T-helper 17 cell (primary cell): Measurements from ENCODE around the gene LRP10. TPM values are rescaled to one million over a fixed set of nuclear protein-coding genes. Genes with fewer than 3 reads are reported as not detected.
"Not testable (repeated sequence)": the region's sequence is repeated elsewhere in the genome, so short reads cannot be mapped to it uniquely, and the experiment has no call there.

ENCODE experiments used
- ATAC-seq: fragments of 150-1000 bp; cut with Tn5 transposase; 2 replicates; pipeline ENCODE4 v1.10.0; 2021; ENCODE audit warnings: mild to moderate bottlenecking, moderate library complexity
- DNase-seq, 3 donors: peaks; one replicate each; pipeline versions ENCODE4 v3.0.0 to v3.0.0-alpha.2; 2020 to 2021
- H3K9me3 ChIP-seq: one replicate; pipeline ENCODE4 v1.7.0; 2013; ENCODE audit warnings: low read length, mild to moderate bottlenecking; ENCODE audit not compliant: control insufficient read depth, poor library complexity, severe bottlenecking
- H3K27ac Mint-ChIP-seq: one replicate; pipeline ENCODE4 v1.8.0; 2022; ENCODE audit warnings: mild to moderate bottlenecking, moderate library complexity, mixed read lengths
- H3K27me3 Mint-ChIP-seq: one replicate; pipeline ENCODE4 v1.8.0; 2022; ENCODE audit warnings: mixed read lengths
- H3K36me3 Mint-ChIP-seq: one replicate; pipeline ENCODE4 v1.8.0; 2022; ENCODE audit warnings: low read depth, mixed read lengths
- H3K4me1 Mint-ChIP-seq: one replicate; pipeline ENCODE4 v1.8.0; 2022; ENCODE audit warnings: mild to moderate bottlenecking, mixed read lengths
- H3K4me3 Mint-ChIP-seq: one replicate; pipeline ENCODE4 v1.8.0; 2022; ENCODE audit warnings: mild to moderate bottlenecking, moderate library complexity, mixed read lengths
- total RNA-seq, 4 donors: library from RNA in 2 of 4; stranded (reverse) in 2 of 4; gene quantifications; one replicate each; pipeline ENCODE4 v1.2.3 and lab custom pipeline; 2022 to 2026

The LRP10 gene
- total RNA-seq, 2 donors from 2014 or later = 76.9 to 84.5 TPM

DNA sequence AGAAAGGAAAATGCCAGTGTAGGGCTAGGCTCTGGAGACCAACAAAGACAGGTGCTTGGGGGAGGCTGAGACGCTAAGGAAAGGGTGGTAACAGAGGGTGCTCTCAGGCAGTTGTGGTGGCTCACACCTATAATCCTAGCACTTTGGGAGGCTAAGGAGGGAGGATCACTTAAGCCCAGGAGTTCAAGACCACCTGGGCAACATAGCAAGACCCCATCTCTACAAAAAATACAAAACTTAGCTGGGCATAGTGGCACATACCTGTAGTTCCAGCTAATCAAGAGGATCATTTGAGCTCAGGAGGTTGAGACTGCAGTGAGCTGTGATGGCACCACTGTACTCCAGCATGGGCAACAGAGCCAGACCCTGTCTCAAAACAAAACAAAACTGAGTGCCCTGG lies 23.9 kb downstream of the LRP10 start:
- H3K27me3 Mint-ChIP-seq = no peaks in the 10 kb centered on the region
- no peak overlapping the region for H3K4me3 Mint-ChIP-seq
- ATAC-seq (no peak), DNase-seq (no peak)
- H3K4me1 Mint-ChIP-seq = peaks cover 9% of the 10 kb centered on the region
- H3K9me3 ChIP-seq = no peaks in the 10 kb centered on the region
- peaks cover 4% of the 10 kb centered on the region for H3K36me3 Mint-ChIP-seq
- H3K27ac Mint-ChIP-seq = peak overlapping the region; percentile 11

DNA sequence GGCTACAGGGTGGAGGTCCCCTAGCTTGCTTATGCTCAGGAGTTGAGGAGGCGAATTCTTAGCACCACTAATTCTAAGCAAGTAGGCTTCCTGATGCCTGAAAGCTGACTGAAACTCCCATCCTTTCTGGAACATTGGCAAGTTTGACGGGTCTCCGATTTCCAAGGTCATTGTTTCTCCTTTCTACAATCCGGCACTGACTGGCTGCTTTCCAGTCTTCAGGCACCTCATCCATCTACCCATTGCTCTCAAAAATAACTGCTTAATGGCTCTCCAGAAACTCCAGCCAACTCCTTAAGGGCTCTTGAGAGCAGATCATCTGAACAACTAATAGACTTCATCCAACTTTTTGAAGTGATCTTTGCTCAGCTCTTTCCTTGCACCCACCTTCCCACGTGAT lies 24.8 kb downstream of the LRP10 start:
- peaks cover 10% of the 10 kb centered on the region for H3K36me3 Mint-ChIP-seq
- H3K9me3 ChIP-seq = no peaks in the 10 kb centered on the region
- no peak for DNase-seq
- H3K27ac Mint-ChIP-seq = peak overlapping the region; percentile 11
- H3K27me3 Mint-ChIP-seq = no peaks in the 10 kb centered on the region
- peaks cover 12% of the 10 kb centered on the region for H3K4me1 Mint-ChIP-seq
- peak overlapping the region; percentile 19 for H3K4me3 Mint-ChIP-seq
- ATAC-seq = no peak

DNA sequence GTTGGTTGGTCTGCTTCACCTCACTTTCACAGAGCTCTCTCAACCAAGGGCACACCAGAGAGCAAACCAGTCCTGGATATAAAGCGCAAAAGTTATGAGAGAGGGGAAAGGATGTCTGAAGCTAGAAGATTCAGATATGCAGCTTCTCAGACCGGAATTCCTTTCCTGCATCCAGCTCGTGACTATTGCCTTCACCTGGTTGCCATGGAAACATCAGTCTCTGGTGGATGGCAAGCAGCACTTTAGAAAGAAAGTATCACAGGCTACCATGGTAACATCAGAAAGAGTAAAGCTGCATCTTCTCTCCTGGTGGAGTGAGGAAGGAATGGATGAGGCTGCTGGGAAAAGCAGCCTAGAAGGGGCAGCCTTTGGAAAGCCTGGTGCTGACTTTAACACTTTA lies 25.2 kb downstream of the LRP10 start:
- Mint-ChIP-seq H3K4me1 (peaks cover 14% of the 10 kb centered on the region), H3K36me3 (peaks cover 13% of the 10 kb centered on the region), H3K27ac (peak overlapping the region; percentile 11), H3K4me3 (peak overlapping the region; percentile 19), H3K27me3 (no peaks in the 10 kb centered on the region)
- H3K9me3 ChIP-seq = no peaks in the 10 kb centered on the region
- DNase-seq = no peak
- no peak for ATAC-seq

- no peaks in the 10 kb centered on the region for H3K9me3 ChIP-seq
- Mint-ChIP-seq H3K4me3 (no peak overlapping the region), H3K27ac (no peak overlapping the region), H3K36me3 (peaks cover 13% of the 10 kb centered on the region), H3K4me1 (peaks cover 14% of the 10 kb centered on the region), H3K27me3 (no peaks in the 10 kb centered on the region)
- no peak for ATAC-seq
- no peak for DNase-seq
Measured at GRCh38 chr14:22897357-22897756, 25.8 kb downstream of the LRP10 start.

DNA sequence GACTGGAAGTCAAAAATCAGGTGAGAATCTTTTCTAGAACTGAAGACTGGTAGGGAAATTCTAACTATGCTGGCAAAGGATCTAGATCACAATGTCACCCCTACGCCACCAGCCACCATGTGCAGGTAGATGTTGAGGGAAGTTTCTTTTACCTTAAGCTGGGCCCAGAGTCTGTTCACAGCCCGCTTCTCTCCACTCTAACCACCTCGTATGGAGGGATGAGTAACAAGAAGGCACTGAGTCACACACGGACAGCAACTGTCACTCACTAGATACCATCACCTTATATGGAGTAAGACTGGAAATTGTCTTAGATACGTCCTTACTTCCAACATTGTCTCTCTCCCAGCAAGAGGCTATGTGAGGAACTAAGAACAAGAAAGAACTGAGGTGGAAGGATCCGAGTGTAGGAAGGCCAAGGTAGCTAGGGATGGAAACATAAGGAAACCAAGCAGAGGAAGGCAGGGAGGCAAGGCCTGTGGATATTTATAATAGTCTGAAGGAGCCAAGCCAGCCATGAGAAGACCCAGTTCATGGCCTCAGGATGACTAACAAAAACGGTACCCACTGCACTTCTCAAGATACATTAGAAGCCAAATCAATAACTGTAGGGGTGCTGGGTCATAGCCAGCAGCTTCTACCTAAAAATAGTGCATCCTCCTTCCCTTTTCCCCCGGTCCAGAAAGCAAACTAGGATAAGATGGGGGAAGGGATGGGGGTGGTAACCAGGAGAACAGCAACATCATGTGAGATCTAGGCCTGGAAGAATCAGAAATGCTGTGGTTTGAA lies 27.0 kb downstream of the LRP10 start:
- peaks cover 14% of the 10 kb centered on the region for H3K4me1 Mint-ChIP-seq
- no peak for ATAC-seq
- DNase-seq = no peak
- no peaks in the 10 kb centered on the region for H3K9me3 ChIP-seq
- H3K27ac Mint-ChIP-seq = peak overlapping the region; percentile 39
- H3K4me3 Mint-ChIP-seq = no peak overlapping the region
- H3K27me3 Mint-ChIP-seq = no peaks in the 10 kb centered on the region
- peaks cover 11% of the 10 kb centered on the region for H3K36me3 Mint-ChIP-seq

- H3K36me3 Mint-ChIP-seq = peaks cover 13% of the 10 kb centered on the region
- peak overlapping the region; percentile 34 for H3K27ac Mint-ChIP-seq
- H3K9me3 ChIP-seq = no peaks in the 10 kb centered on the region
Measured at GRCh38 chr14:22900081-22900799, 28.7 kb downstream of the LRP10 start.

DNA sequence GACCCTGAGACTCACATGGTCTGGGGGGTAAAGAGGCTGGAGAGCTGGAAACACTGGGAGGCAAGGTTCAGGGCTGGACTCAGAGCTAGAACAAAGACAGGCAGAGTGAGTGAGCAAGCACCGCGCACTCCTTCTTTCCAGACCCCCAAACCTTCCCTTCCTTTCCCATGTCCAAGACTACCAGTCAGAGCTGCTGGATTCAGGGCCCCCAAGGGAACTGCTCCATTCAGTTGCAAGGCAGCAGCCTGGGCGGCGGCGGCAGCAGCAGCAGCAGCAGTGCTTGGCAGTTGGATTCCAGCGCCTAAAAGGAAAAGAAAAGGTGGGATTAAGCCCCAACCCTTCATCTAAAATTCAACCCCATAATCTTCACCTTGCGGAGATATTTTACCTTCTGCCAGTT lies 30.3 kb downstream of the LRP10 start:
- Mint-ChIP-seq H3K27me3 (no peaks in the 10 kb centered on the region), H3K27ac (no peak overlapping the region), H3K36me3 (peaks cover 20% of the 10 kb centered on the region), H3K4me1 (peaks cover 17% of the 10 kb centered on the region), H3K4me3 (no peak overlapping the region)
- ATAC-seq (no peak), DNase-seq (no peak)
- H3K9me3 ChIP-seq = no peaks in the 10 kb centered on the region

More at GRCh38 chr14:22900081-22900799, 28.7 kb downstream of the LRP10 start:
- H3K4me3 Mint-ChIP-seq = no peak overlapping the region
- ATAC-seq = peak; percentile 84
- H3K4me1 Mint-ChIP-seq = peaks cover 14% of the 10 kb centered on the region
- H3K27me3 Mint-ChIP-seq = no peaks in the 10 kb centered on the region
- DNase-seq = peak in 1 of 3 donors; percentile 43

DNA sequence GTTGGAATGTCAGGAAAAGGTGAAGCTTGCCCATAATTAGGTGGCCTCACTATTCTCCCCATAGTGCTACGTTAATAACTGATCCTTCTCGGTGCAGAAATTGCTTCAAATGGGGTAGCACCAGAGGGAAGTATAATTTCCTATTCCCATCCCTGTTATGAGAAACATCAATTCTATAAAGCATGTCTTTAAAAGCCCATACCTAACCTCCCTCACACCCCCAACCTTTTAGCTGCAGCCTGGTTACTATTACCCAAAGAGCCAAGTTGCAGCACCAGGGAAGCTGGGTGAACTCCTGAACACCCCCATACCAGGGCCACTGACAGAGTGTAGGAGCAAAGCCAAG lies 32.2 kb downstream of the LRP10 start:
- ATAC-seq (no peak), DNase-seq (no peak)
- H3K36me3 Mint-ChIP-seq = peaks cover 20% of the 10 kb centered on the region
- peaks cover 15% of the 10 kb centered on the region for H3K4me1 Mint-ChIP-seq
- no peaks in the 10 kb centered on the region for H3K27me3 Mint-ChIP-seq
- H3K9me3 ChIP-seq = no peaks in the 10 kb centered on the region
- no peak overlapping the region for H3K4me3 Mint-ChIP-seq
- H3K27ac Mint-ChIP-seq = no peak overlapping the region

- no peak overlapping the region for H3K4me3 Mint-ChIP-seq
- peaks cover 15% of the 10 kb centered on the region for H3K4me1 Mint-ChIP-seq
- no peaks in the 10 kb centered on the region for H3K27me3 Mint-ChIP-seq
- ATAC-seq (no peak), DNase-seq (no peak)
- H3K36me3 Mint-ChIP-seq = peaks cover 22% of the 10 kb centered on the region
- no peak overlapping the region for H3K27ac Mint-ChIP-seq
- H3K9me3 ChIP-seq = no peaks in the 10 kb centered on the region
Measured at GRCh38 chr14:22905627-22906026, 34.1 kb downstream of the LRP10 start.

DNA sequence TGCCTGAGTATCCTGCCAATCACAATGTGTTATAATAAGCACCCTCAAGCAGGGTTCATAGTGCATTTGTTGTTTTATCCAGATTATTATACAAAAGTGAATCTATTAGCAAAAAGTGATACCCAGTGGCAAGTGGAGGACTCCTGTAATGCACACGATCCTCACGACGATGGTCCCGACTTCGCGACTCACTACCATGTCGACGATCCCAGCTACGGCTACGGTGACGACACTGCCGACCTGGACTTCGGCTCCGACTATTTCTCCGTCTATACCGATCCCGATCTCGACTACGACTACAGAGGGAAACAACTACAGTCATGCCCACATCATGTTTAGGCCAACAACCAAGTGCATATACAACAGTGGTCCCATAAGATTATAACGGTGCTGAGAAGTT lies 34.5 kb downstream of the LRP10 start:
- no peaks in the 10 kb centered on the region for H3K27me3 Mint-ChIP-seq
- no peaks in the 10 kb centered on the region for H3K9me3 ChIP-seq
- peaks cover 19% of the 10 kb centered on the region for H3K36me3 Mint-ChIP-seq
- no peak overlapping the region for H3K27ac Mint-ChIP-seq
- H3K4me3 Mint-ChIP-seq = no peak overlapping the region
- no peak for DNase-seq
- ATAC-seq = no peak
- H3K4me1 Mint-ChIP-seq = peaks cover 12% of the 10 kb centered on the region

- no peaks in the 10 kb centered on the region for H3K9me3 ChIP-seq
- H3K4me3 Mint-ChIP-seq = no peak overlapping the region
- no peak overlapping the region for H3K27ac Mint-ChIP-seq
- no peak for ATAC-seq
- no peak for DNase-seq
- H3K4me1 Mint-ChIP-seq = peaks cover 11% of the 10 kb centered on the region
- no peaks in the 10 kb centered on the region for H3K27me3 Mint-ChIP-seq
- H3K36me3 Mint-ChIP-seq = peaks cover 14% of the 10 kb centered on the region
Measured at GRCh38 chr14:22907429-22907828, 35.9 kb downstream of the LRP10 start.

DNA sequence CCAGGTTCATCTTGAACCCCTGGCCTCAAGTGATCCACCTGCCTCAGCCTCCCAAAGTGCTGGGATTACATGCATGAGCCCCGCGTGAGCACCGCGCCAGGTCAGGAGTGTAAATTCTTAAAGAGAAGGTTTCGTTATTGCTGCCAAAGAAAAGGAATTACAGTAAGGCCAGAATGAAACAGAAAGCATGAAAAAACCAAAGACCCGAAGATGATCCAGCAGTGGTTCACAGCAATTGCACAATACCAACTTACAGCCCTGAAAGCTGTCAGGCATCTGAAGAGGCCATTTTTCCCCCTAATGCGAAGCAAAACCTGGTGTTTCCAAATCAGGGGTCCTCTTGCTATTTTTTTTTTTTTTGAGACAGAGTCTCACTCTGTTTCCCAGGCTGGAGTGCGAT lies 37.1 kb downstream of the LRP10 start:
- no peaks in the 10 kb centered on the region for H3K27me3 Mint-ChIP-seq
- no peak for ATAC-seq
- H3K9me3 ChIP-seq = no peaks in the 10 kb centered on the region

GRCh38 chr14:22910916-22911315 lies 39.4 kb downstream of the LRP10 start:
- peaks cover 9% of the 10 kb centered on the region for H3K36me3 Mint-ChIP-seq
- no peak overlapping the region for H3K4me3 Mint-ChIP-seq
- H3K9me3 ChIP-seq = no peaks in the 10 kb centered on the region
- no peaks in the 10 kb centered on the region for H3K27me3 Mint-ChIP-seq
- ATAC-seq (no peak), DNase-seq (no peak)
- peaks cover 13% of the 10 kb centered on the region for H3K4me1 Mint-ChIP-seq
- no peak overlapping the region for H3K27ac Mint-ChIP-seq

More for the DNA sequence above, 37.1 kb downstream of the LRP10 start:
- DNase-seq = no peak
- peaks cover 14% of the 10 kb centered on the region for H3K36me3 Mint-ChIP-seq
- no peak overlapping the region for H3K4me3 Mint-ChIP-seq
- peak overlapping the region; percentile 39 for H3K27ac Mint-ChIP-seq
- H3K4me1 Mint-ChIP-seq = peaks cover 11% of the 10 kb centered on the region

DNA sequence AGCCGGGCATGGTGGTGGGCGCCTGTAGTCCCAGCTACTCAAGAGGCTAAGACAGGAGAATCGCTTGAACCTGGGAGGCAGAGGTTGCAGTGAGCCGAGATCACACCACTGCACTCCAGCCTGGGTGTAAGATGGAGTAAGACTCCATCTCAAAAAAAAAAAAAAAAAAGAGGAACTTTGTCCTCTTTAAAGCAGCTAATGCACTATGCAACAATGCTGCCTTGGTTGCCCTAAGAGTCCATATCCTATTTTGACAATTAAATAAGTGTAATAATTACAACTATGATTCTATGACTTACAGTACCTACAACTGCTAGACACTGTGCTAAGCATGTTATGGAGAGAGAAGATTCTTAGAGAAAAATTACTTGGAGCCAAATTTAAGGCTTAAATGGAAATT lies 43.3 kb downstream of the LRP10 start:
- not testable (repeated sequence) for ATAC-seq, H3K9me3 ChIP-seq, H3K4me3 Mint-ChIP-seq, H3K36me3 Mint-ChIP-seq, H3K27ac Mint-ChIP-seq, DNase-seq, H3K27me3 Mint-ChIP-seq
- H3K4me1 Mint-ChIP-seq = peaks cover 27% of the 10 kb centered on the region
